ENCODE data around the gene ARID1B.

Gene ARID1B

GRCh38 chr6:157240059-157240959 is 463.1 kb downstream of the ARID1B start:
- DNase-seq (ENCODE audit: low read depth) = peak; percentile 53
- peak overlapping the region; percentile 37 for H3K4me3 ChIP-seq (ENCODE audit: control insufficient read depth, low read depth, low read length)
- no peak for TF ChIP-seq CTCF (IDR thresholded peaks at IDR 0.05; ENCODE audit: control insufficient read depth, insufficient read depth, low read depth, low read length, missing control alignments)

- H3K4me3 ChIP-seq (ENCODE audit: control insufficient read depth, low read depth, low read length) = no peak overlapping the region
- DNase-seq (ENCODE audit: low read depth) = no peak
- TF ChIP-seq CTCF (IDR thresholded peaks at IDR 0.05; ENCODE audit: control insufficient read depth, insufficient read depth, low read depth, low read length, missing control alignments) = no peak
These were observed 463.8 kb downstream of the ARID1B start for GRCh38 chr6:157240960-157241311.

DNA sequence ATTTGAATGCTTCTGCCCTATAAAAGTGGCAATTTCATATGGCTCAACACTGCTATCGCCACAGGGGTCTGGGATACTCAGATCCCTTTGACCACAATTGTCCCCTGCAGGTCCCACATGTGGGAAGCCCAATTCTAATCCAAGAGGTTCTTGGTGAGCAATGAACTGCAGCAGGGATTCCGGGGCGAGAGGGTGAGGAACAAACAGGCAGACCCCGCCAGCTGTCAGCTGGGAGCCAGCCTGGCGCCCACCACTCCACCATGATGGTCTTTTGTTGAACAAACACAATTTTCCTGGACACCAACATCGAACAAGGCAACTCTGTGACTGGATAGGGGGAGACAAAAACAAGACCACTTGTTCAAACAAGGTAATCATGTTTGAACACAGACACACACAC is 465.6 kb downstream of the ARID1B start:
- no peak for TF ChIP-seq CTCF (IDR thresholded peaks at IDR 0.05; ENCODE audit: control insufficient read depth, insufficient read depth, low read depth, low read length, missing control alignments)
- no peak overlapping the region for H3K4me3 ChIP-seq (ENCODE audit: control insufficient read depth, low read depth, low read length)
- DNase-seq (ENCODE audit: low read depth) = no peak

- TF ChIP-seq CTCF (IDR thresholded peaks at IDR 0.05; ENCODE audit: control insufficient read depth, insufficient read depth, low read depth, low read length, missing control alignments) = no peak
- DNase-seq (ENCODE audit: low read depth) = peak; percentile 98
- H3K4me3 ChIP-seq (ENCODE audit: control insufficient read depth, low read depth, low read length) = no peak overlapping the region
These were observed 467.0 kb downstream of the ARID1B start for GRCh38 chr6:157244175-157244574.

- TF ChIP-seq CTCF (IDR thresholded peaks at IDR 0.05; ENCODE audit: control insufficient read depth, insufficient read depth, low read depth, low read length, missing control alignments) = no peak
- no peak overlapping the region for H3K4me3 ChIP-seq (ENCODE audit: control insufficient read depth, low read depth, low read length)
- DNase-seq (ENCODE audit: low read depth) = no peak
These were observed 467.6 kb downstream of the ARID1B start for GRCh38 chr6:157244780-157245179.

DNA sequence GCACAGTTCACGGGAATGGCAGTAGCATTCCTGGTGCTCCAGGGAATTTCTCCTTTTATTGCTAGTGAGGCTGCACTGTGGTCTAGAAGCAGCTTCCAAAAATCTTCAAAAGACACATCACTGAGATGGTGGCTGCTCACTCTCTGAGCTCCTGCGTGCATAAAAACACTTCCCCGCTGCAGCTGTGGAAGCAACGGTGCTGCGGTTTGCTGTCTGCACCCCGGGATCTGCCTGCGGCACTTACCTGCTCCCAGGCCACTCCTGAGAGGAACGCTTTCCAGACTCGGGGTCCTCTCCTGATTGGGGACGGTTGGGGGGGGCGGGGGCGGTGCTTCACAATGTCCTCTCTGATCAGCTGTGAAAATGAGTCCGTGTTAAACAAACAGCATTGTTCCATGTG is 468.3 kb downstream of the ARID1B start:
- no peak for DNase-seq (ENCODE audit: low read depth)
- no peak overlapping the region for H3K4me3 ChIP-seq (ENCODE audit: control insufficient read depth, low read depth, low read length)
- TF ChIP-seq CTCF (IDR thresholded peaks at IDR 0.05; ENCODE audit: control insufficient read depth, insufficient read depth, low read depth, low read length, missing control alignments) = no peak
